GM12878 (cell line): Measurements from ENCODE around the gene KRT7. TPM values are rescaled to one million over a fixed set of nuclear protein-coding genes. Genes with fewer than 3 reads are reported as not detected.

Experiments
- ATAC-seq: fragments of 200-7000 bp; cut with Tn5 transposase; 3 replicates; pipeline ENCODE4 v1.9.1; 2020; ENCODE audit warnings: mild to moderate bottlenecking, moderate library complexity
- BruUV-seq: library from RNA; stranded (reverse); fragments of 400-500 nt; replicated peaks from 2 replicates; lab custom pipeline; 2021; lab: Mats Ljungman, UMichigan
- CTCF ChIA-PET: fragments of 300-600 bp; sonication (Branson Sonifier 250); formaldehyde crosslinking; extraction: SDS; loops from one replicate; lab custom pipeline; 2021; ENCODE audit warnings: inconsistent platforms; lab: Yijun Ruan, JAX
- POLR2A ChIA-PET: fragments of 350-600 bp; formaldehyde crosslinking; extraction: SDS; loops from one replicate; lab custom pipeline; 2021; ENCODE audit warnings: inconsistent platforms; lab: Charles Lee
- RAD21 ChIA-PET: fragments of 300-600 bp; sonication (Branson Sonifier 250); formaldehyde crosslinking; loops from one replicate; lab custom pipeline; 2023; ENCODE audit warnings: antibody characterized with exemption; ENCODE audit not compliant: unreplicated experiment; lab: Charles Lee
- SMC1A ChIA-PET: fragments of 300-600 bp; sonication (Branson Sonifier 250); formaldehyde crosslinking; loops from one replicate; lab custom pipeline; 2023; ENCODE audit not compliant: unreplicated experiment, uncharacterized antibody; lab: Charles Lee
- DNase-seq: peaks from one replicate; pipeline ENCODE4 v3.0.0-alpha.2; 2011; ENCODE audit warnings: low read depth, low spot score
- FAIRE-seq: peaks from 3 replicates; lab custom pipeline; 2011; peaks lifted over from hg19 to GRCh38; lab: Jason Lieb, UNC
- H2AFZ ChIP-seq: 2 replicates; pipeline ENCODE4 v1.6.0; 2011; ENCODE audit warnings: low read depth, low read length, control low read depth; ENCODE audit not compliant: control insufficient read depth
- H3K27ac ChIP-seq: 2 replicates; pipeline ENCODE4 v1.5.1; 2011; ENCODE audit warnings: control low read depth; ENCODE audit not compliant: control insufficient read depth, insufficient read depth
- H3K27me3 ChIP-seq, 2 experiments: replicated peaks in 1 of 2; 2 replicates each; pipeline versions ENCODE4 v1.6.0 to v1.6.1; 2011; ENCODE audit warnings: low read length in 1 of 2; ENCODE audit not compliant: control insufficient read depth in 2 of 2, insufficient read depth in 2 of 2
- H3K36me3 ChIP-seq, 2 experiments: 2 replicates each; pipeline ENCODE4 v1.5.1; 2011; ENCODE audit warnings: low read length in 1 of 2; ENCODE audit not compliant: control insufficient read depth in 2 of 2, insufficient read depth in 2 of 2
- H3K4me1 ChIP-seq: 2 replicates; pipeline ENCODE4 v1.6.1; 2011; ENCODE audit warnings: mild to moderate bottlenecking, low read length, moderate library complexity, mixed read lengths; ENCODE audit not compliant: control insufficient read depth, insufficient read depth
- H3K4me2 ChIP-seq: 2 replicates; pipeline ENCODE4 v1.6.0; 2011; ENCODE audit warnings: control low read depth; ENCODE audit not compliant: control insufficient read depth, insufficient read depth
- H3K4me3 ChIP-seq: fragments of 200-600 bp; sonication (generic); 2 replicates; pipeline ENCODE4 v1.5.1; 2016
- H3K79me2 ChIP-seq: 2 replicates; pipeline ENCODE4 v1.6.0; 2011; ENCODE audit warnings: low read length; ENCODE audit not compliant: control insufficient read depth, insufficient read depth
- H3K9ac ChIP-seq: 2 replicates; pipeline ENCODE4 v1.8.0; 2011; ENCODE audit warnings: low read length, control low read depth, mixed read lengths; ENCODE audit not compliant: control insufficient read depth, insufficient read depth
- H3K9me3 ChIP-seq: replicated peaks from 3 replicates; pipeline ENCODE4 v1.5.1; 2011; ENCODE audit warnings: mild to moderate bottlenecking, low read length; ENCODE audit not compliant: control insufficient read depth, insufficient read depth
- H4K20me1 ChIP-seq: 2 replicates; pipeline ENCODE4 v1.6.0; 2011; ENCODE audit not compliant: control insufficient read depth, insufficient read depth
- BHLHE40 ChIP-seq, 2 experiments: fragments of 450-650 bp in 1 of 2; IDR thresholded peaks; 2 replicates each; pipeline ENCODE4 v1.6.1; 2011 to 2017; ENCODE audit warnings: low read depth in 2 of 2, borderline replicate concordance in 1 of 2, improper control_type of control experiment in 1 of 2, low read length in 1 of 2, mild to moderate bottlenecking in 1 of 2
- CREB1 ChIP-seq: IDR thresholded peaks from 2 replicates; pipeline ENCODE4 v1.6.1; 2012; ENCODE audit warnings: low read depth, mild to moderate bottlenecking, inconsistent platforms
- CREM ChIP-seq: IDR thresholded peaks from 2 replicates; pipeline ENCODE4 v1.6.1; 2014; ENCODE audit warnings: antibody characterized with exemption, low read depth
- EGR1 ChIP-seq, 2 experiments: IDR thresholded peaks; 1 replicate in 1 of 2; 2 replicates in 1 of 2; pipeline ENCODE4 v1.6.1; 2011 to 2012; ENCODE audit warnings: low read depth in 2 of 2, low read length in 2 of 2, borderline replicate concordance in 1 of 2, mild to moderate bottlenecking in 1 of 2, moderate library complexity in 1 of 2
- EP300 ChIP-seq, 2 experiments: fragments of 150-350 bp in 1 of 2; IDR thresholded peaks; 2 replicates each; pipeline ENCODE4 v1.6.1; 2011 to 2012; ENCODE audit warnings: low read depth in 2 of 2, low read length in 2 of 2, borderline replicate concordance in 1 of 2, improper control_type of control experiment in 1 of 2, inconsistent platforms in 1 of 2; ENCODE audit not compliant: control insufficient read depth in 1 of 2
- ETV6 ChIP-seq, 2 experiments: fragments of 450-650 bp in 1 of 2; IDR thresholded peaks in 1 of 2; conservative IDR thresholded peaks in 1 of 2; 2 replicates each; pipeline ENCODE4 v1.6.1; 2014; ENCODE audit warnings: antibody characterized with exemption in 1 of 2, borderline replicate concordance in 1 of 2, low read depth in 1 of 2, mild to moderate bottlenecking in 1 of 2, moderate library complexity in 1 of 2
- JUNB ChIP-seq: IDR thresholded peaks from 2 replicates; pipeline ENCODE4 v1.6.1; 2016; ENCODE audit warnings: antibody characterized with exemption, mild to moderate bottlenecking
- LARP7 ChIP-seq: fragments of 450-650 bp; IDR thresholded peaks from 2 replicates; pipeline ENCODE4 v1.6.1; 2017; ENCODE audit warnings: mild to moderate bottlenecking
- MEF2A ChIP-seq: IDR thresholded peaks from 2 replicates; pipeline ENCODE4 v1.6.1; 2011; ENCODE audit warnings: low read depth, mild to moderate bottlenecking, low read length, moderate library complexity; ENCODE audit not compliant: insufficient read depth
- PAX5 ChIP-seq: IDR thresholded peaks from 2 replicates; pipeline ENCODE4 v1.6.1; 2011; ENCODE audit warnings: low read depth, low read length, borderline replicate concordance
- RCOR1 ChIP-seq: conservative IDR thresholded peaks from 2 replicates; pipeline ENCODE4 v1.6.1; 2012; ENCODE audit warnings: low read depth, low read length, improper control_type of control experiment
- SMAD1 ChIP-seq: fragments of 450-650 bp; IDR thresholded peaks from 2 replicates; pipeline ENCODE4 v1.6.1; 2018; ENCODE audit warnings: mild to moderate bottlenecking, low read depth; ENCODE audit not compliant: partially characterized antibody
- STAT1 ChIP-seq: fragments of 450-650 bp; conservative IDR thresholded peaks from 2 replicates; pipeline ENCODE4 v1.6.1; 2014; ENCODE audit warnings: antibody characterized with exemption, mild to moderate bottlenecking
- WRNIP1 ChIP-seq: IDR thresholded peaks from 2 replicates; pipeline ENCODE4 v1.6.1; 2011; ENCODE audit warnings: low read depth, low read length, improper control_type of control experiment, borderline replicate concordance
- ZBED1 ChIP-seq: IDR thresholded peaks from 2 replicates; pipeline ENCODE4 v1.6.1; 2016; ENCODE audit warnings: borderline replicate concordance
- ZSCAN29 ChIP-seq: fragments of 450-650 bp; IDR thresholded peaks from 2 replicates; pipeline ENCODE4 v1.6.1; 2017; ENCODE audit warnings: mild to moderate bottlenecking, moderate library complexity
- ZZZ3 ChIP-seq: IDR thresholded peaks from 2 replicates; pipeline ENCODE4 v1.6.1; 2011; ENCODE audit warnings: low read depth; ENCODE audit not compliant: control insufficient read depth, insufficient read length
- WGBS: methylation state at CpG from one replicate; pipeline ENCODE4 v1.1.6; 2016; ENCODE audit warnings: low lambda C conversion rate; ENCODE audit not compliant: insufficient replicate concordance, insufficient coverage; ENCODE audit errors: missing lambda C conversion rate; 5-methylcytosine and 5-hydroxymethylcytosine counted together
- in situ Hi-C: fragments of 300-500 bp; cut with MboI; formaldehyde crosslinking; loops from 9 replicates; pipeline ENCODE4 v1.14.3; 2018; ENCODE audit warnings: mixed read lengths
- intact Hi-C: fragments of 100-400 bp; cut with micrococcal nuclease; formaldehyde crosslinking; loops from one replicate; pipeline ENCODE4 v1.14.2; 2022; ENCODE audit not compliant: unreplicated experiment
- polyA plus RNA-seq, 11 experiments: library from polyadenylated mRNA; depleted of rRNA in 4 of 11; unstranded in 6 of 11; stranded (reverse) in 5 of 11; fragments of >200 nt; fragmentation: Nextera tagmentation in 4 of 11; fragmentation: Illumina TruSeq in 1 of 11; extraction: Ambion mirVana in 4 of 11; extraction: Trizol in 1 of 11; gene quantifications; 1 replicate in 1 of 11; 2 replicates in 10 of 11; pipeline versions ENCODE4 v1.2.1 to v1.2.3, GENCODE V29; 2011 to 2016; ENCODE audit warnings: inconsistent platforms in 2 of 11, missing spikeins in 2 of 11, low read depth in 1 of 11
- total RNA-seq, 4 experiments: library from RNA; depleted of rRNA in 3 of 4; stranded (reverse); fragments of >200 nt in 3 of 4; fragmentation: Illumina TruSeq in 1 of 4; extraction: Trizol in 1 of 4; gene quantifications; 2 replicates each; pipeline versions ENCODE4 v1.2.1 to v1.2.3, GENCODE V29; 2013 to 2021
- TF ChIP-seq, protein P1 (sequence below): fragments of 450-650 bp; IDR thresholded peaks from 2 replicates; pipeline ENCODE4 v1.6.1; 2017; ENCODE audit warnings: low read depth, mild to moderate bottlenecking, moderate library complexity
- TF ChIP-seq, protein P2 (sequence below): IDR thresholded peaks from 2 replicates; pipeline ENCODE4 v1.6.1; 2012; ENCODE audit warnings: low read depth, low read length, improper control_type of control experiment

KRT7 gene
- total and polyA plus RNA-seq, 10 of the 15 experiments (the other 5 are each of a cell fraction or from before 2014, with no cell fraction given) = 0.90 to 18.7 (median 4.8) TPM

GRCh38 chr12:52200781-52201450 is 32.1 kb upstream of the KRT7 start (continued):
- TF ChIP-seq STAT1 (no peak), ZZZ3 (no peak), WRNIP1 (no peak)

GRCh38 chr12:52201451-52201839 is 31.6 kb upstream of the KRT7 start:
- FAIRE-seq = no peak
- Histone ChIP-seq H3K9me3 (no peaks in the 10 kb centered on the region), H3K36me3 (no peaks in the 10 kb centered on the region; a peak in 1 of 4 replicates)
- TF ChIP-seq ZSCAN29 (no peak), STAT1 (no peak), CREB1 (no peak), SMAD1 (no peak), LARP7 (no peak), EP300 (IDR thresholded peaks at IDR 0.05; ENCODE audit: borderline replicate concordance in 1 of 2, control insufficient read depth in 1 of 2, low read depth in 2 of 2, low read length in 2 of 2) (no peak), ZBED1 (no peak), EGR1 (IDR thresholded peaks at IDR 0.05; ENCODE audit: borderline replicate concordance in 1 of 2, low read depth in 2 of 2, low read length in 2 of 2) (no peak), PAX5 (no peak), CREM (no peak), WRNIP1 (no peak), JUNB (no peak), BHLHE40 (IDR thresholded peaks at IDR 0.05; ENCODE audit: borderline replicate concordance in 1 of 2, low read depth in 2 of 2, low read length in 1 of 2) (no peak), MEF2A (no peak), ETV6 (conservative IDR thresholded peaks at IDR 0.05 in 1 of 2, IDR thresholded peaks at IDR 0.05 in 1 of 2; ENCODE audit: borderline replicate concordance in 1 of 2, low read depth in 1 of 2) (no peak), RCOR1 (no peak)
- TF ChIP-seq, protein P1, sequence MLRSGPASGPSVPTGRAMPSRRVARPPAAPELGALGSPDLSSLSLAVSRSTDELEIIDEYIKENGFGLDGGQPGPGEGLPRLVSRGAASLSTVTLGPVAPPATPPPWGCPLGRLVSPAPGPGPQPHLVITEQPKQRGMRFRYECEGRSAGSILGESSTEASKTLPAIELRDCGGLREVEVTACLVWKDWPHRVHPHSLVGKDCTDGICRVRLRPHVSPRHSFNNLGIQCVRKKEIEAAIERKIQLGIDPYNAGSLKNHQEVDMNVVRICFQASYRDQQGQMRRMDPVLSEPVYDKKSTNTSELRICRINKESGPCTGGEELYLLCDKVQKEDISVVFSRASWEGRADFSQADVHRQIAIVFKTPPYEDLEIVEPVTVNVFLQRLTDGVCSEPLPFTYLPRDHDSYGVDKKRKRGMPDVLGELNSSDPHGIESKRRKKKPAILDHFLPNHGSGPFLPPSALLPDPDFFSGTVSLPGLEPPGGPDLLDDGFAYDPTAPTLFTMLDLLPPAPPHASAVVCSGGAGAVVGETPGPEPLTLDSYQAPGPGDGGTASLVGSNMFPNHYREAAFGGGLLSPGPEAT = no peak
- TF ChIP-seq, protein P2, sequence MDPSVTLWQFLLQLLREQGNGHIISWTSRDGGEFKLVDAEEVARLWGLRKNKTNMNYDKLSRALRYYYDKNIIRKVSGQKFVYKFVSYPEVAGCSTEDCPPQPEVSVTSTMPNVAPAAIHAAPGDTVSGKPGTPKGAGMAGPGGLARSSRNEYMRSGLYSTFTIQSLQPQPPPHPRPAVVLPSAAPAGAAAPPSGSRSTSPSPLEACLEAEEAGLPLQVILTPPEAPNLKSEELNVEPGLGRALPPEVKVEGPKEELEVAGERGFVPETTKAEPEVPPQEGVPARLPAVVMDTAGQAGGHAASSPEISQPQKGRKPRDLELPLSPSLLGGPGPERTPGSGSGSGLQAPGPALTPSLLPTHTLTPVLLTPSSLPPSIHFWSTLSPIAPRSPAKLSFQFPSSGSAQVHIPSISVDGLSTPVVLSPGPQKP = no peak
- TF ChIP-seq, all 136 proteins: peak for 0
- peaks cover 3% of the 10 kb centered on the region in 2 experiments; a peak in 3 of 4 replicates for H3K27me3 ChIP-seq
- no peak overlapping the region for H3K27ac ChIP-seq
- WGBS = 0% methylated on average over 3 of the region's 3 CpGs
- POLR2A ChIA-PET = no interaction called here
- RAD21 ChIA-PET = no interaction called here
- in situ Hi-C loops (no loop called here), intact Hi-C loops (no loop called here)
- no peaks in the 10 kb centered on the region for H3K79me2 ChIP-seq
- no peak overlapping the region for H3K9ac ChIP-seq
- no peak overlapping the region for H3K4me2 ChIP-seq
- ATAC-seq (no peak), DNase-seq (no peak)
- no peak overlapping the region for H3K4me3 ChIP-seq
- H3K4me1 ChIP-seq = no peaks in the 10 kb centered on the region
- H2AFZ ChIP-seq = no peak overlapping the region
- SMC1A ChIA-PET = no interaction called here
- CTCF ChIA-PET = interaction anchor here (1.6 kb wide), 1 partner anchor 10 kb away, joined by 7 read pairs; no protein-coding TSS in a partner anchor
- no TSS peak for BruUV-seq
- no peaks in the 10 kb centered on the region for H4K20me1 ChIP-seq
